ENCODE measurements around the gene MSH3.
"Not testable (repeated sequence)": the region's sequence is repeated elsewhere in the genome, so short reads cannot be mapped to it uniquely, and the experiment has no call there.

MSH3 gene

GRCh38 chr5:80781356-80781755, 126.9 kb downstream of the MSH3 start:
- TF ChIP-seq KLF8 (tag by site-specific recombination; IDR thresholded peaks at IDR 0.05) (no peak), HIC1 (tag by site-specific recombination; IDR thresholded peaks at IDR 0.05) (no peak), ZNF121 (tag by site-specific recombination; IDR thresholded peaks at IDR 0.05) (no peak), REPIN1 (tag by site-specific recombination; IDR thresholded peaks at IDR 0.05; ENCODE audit: low read depth) (no peak), GLIS1 (tag by site-specific recombination; IDR thresholded peaks at IDR 0.05) (peak; percentile 92)
- Histone ChIP-seq H3K9me3 (ENCODE audit: control insufficient read depth, insufficient read depth, low read depth, low read length) (no peaks in the 10 kb centered on the region), H3K27ac (ENCODE audit: extremely low read depth, low read depth, low read length) (no peak overlapping the region), H3K36me3 (ENCODE audit: control insufficient read depth in 2 of 2, insufficient read depth in 1 of 2, low read length in 2 of 2) (no peaks in the 10 kb centered on the region; a peak in 1 of 3 replicates), H3K4me3 (ENCODE audit: low read depth, low read length) (no peak overlapping the region), H3K4me1 (ENCODE audit: control insufficient read depth, insufficient read depth, low read length) (no peaks in the 10 kb centered on the region)
- CTCF ChIA-PET: no interaction called here
- POLR2A ChIA-PET: no interaction called here

GRCh38 chr5:80782626-80783025, 128.2 kb downstream of the MSH3 start:
- Histone ChIP-seq H3K36me3 (ENCODE audit: control insufficient read depth in 2 of 2, insufficient read depth in 1 of 2, low read length in 2 of 2) (no peaks in the 10 kb centered on the region; a peak in 1 of 3 replicates), H3K4me1 (ENCODE audit: control insufficient read depth, insufficient read depth, low read length) (no peaks in the 10 kb centered on the region), H3K9me3 (ENCODE audit: control insufficient read depth, insufficient read depth, low read depth, low read length) (no peaks in the 10 kb centered on the region), H3K4me3 (ENCODE audit: low read depth, low read length) (no peak overlapping the region), H3K27ac (ENCODE audit: extremely low read depth, low read depth, low read length) (no peak overlapping the region)
- ChIA-PET POLR2A (no interaction called here), CTCF (no interaction called here)
- TF ChIP-seq ZNF133 (tag by site-specific recombination; IDR thresholded peaks at IDR 0.05) (no peak), ZNF664 (tag by site-specific recombination; IDR thresholded peaks at IDR 0.05) (no peak), ZNF580 (tag by site-specific recombination; IDR thresholded peaks at IDR 0.05) (no peak), ZNF791 (tag by site-specific recombination; IDR thresholded peaks at IDR 0.05) (no peak), ZNF670 (tag by site-specific recombination; IDR thresholded peaks at IDR 0.05; ENCODE audit: low read depth) (no peak), ZSCAN23 (tag by site-specific recombination; IDR thresholded peaks at IDR 0.05) (no peak), ZNF544 (tag by site-specific recombination; IDR thresholded peaks at IDR 0.05) (no peak), SCRT2 (tag by site-specific recombination; IDR thresholded peaks at IDR 0.05) (no peak), ZNF549 (tag by site-specific recombination; IDR thresholded peaks at IDR 0.05) (no peak), MEIS1 (CRISPR knock-in tag; IDR thresholded peaks at IDR 0.05; ENCODE audit: borderline replicate concordance) (no peak), ZNF248 (tag by site-specific recombination; IDR thresholded peaks at IDR 0.05) (no peak), ZNF626 (tag by site-specific recombination; IDR thresholded peaks at IDR 0.05) (no peak), ZSCAN16 (tag by site-specific recombination; IDR thresholded peaks at IDR 0.05) (no peak), ZNF112 (tag by site-specific recombination; IDR thresholded peaks at IDR 0.05) (no peak), ZNF473 (tag by site-specific recombination; IDR thresholded peaks at IDR 0.05) (no peak), ZNF23 (tag by site-specific recombination; IDR thresholded peaks at IDR 0.05; ENCODE audit: borderline replicate concordance) (no peak)

- CTCF ChIA-PET; H3K4me3 ChIP-seq (ENCODE audit: low read depth, low read length); H3K9me3 ChIP-seq (ENCODE audit: control insufficient read depth, insufficient read depth, low read depth, low read length); POLR2A ChIA-PET; H3K4me1 ChIP-seq (ENCODE audit: control insufficient read depth, insufficient read depth, low read length); H3K36me3 ChIP-seq (ENCODE audit: control insufficient read depth in 2 of 2, insufficient read depth in 1 of 2, low read length in 2 of 2); H3K27ac ChIP-seq (ENCODE audit: extremely low read depth, low read depth, low read length): not testable (repeated sequence)
- 0 out of 2 replicates have a peak, but pooled peaks have one; percentile 22 for TF ChIP-seq SCRT2 (tag by site-specific recombination; IDR thresholded peaks at IDR 0.05)
Measured at GRCh38 chr5:80783751-80784150, 129.3 kb downstream of the MSH3 start.

Data from HEK293 (cell line).